Stimulated activated effector memory CD8-positive, alpha-beta T cell treated with anti-CD3 and anti-CD28 coated beads, Interleukin-12 subunit alpha, Interleukin-12 subunit beta, amount 100 ng/mL, for 72 hours (primary cell): ENCODE results near the gene DYSF.

Experiments used
- ATAC-seq: fragments of 150-1000 bp; cut with Tn5 transposase; 2 replicates; pipeline ENCODE4 v1.10.0; 2021
- DNase-seq, 2 donors: peaks; one replicate each; pipeline ENCODE4 v3.0.0; 2021 to 2022; ENCODE audit warnings: low spot score in 2 of 2
- H3K27ac Mint-ChIP-seq: one replicate; pipeline ENCODE4 v1.8.0; 2022; ENCODE audit warnings: mild to moderate bottlenecking, mixed read lengths
- H3K36me3 Mint-ChIP-seq: one replicate; pipeline ENCODE4 v1.8.0; 2022; ENCODE audit warnings: mild to moderate bottlenecking, mixed read lengths
- H3K4me1 Mint-ChIP-seq: one replicate; pipeline ENCODE4 v1.8.0; 2022; ENCODE audit warnings: mixed read lengths
- H3K4me3 Mint-ChIP-seq: one replicate; pipeline ENCODE4 v1.8.0; 2022; ENCODE audit warnings: mild to moderate bottlenecking, mixed read lengths
- H3K9me3 Mint-ChIP-seq: one replicate; pipeline ENCODE4 v1.8.0; 2022; ENCODE audit warnings: mixed read lengths

The DYSF gene

DNA sequence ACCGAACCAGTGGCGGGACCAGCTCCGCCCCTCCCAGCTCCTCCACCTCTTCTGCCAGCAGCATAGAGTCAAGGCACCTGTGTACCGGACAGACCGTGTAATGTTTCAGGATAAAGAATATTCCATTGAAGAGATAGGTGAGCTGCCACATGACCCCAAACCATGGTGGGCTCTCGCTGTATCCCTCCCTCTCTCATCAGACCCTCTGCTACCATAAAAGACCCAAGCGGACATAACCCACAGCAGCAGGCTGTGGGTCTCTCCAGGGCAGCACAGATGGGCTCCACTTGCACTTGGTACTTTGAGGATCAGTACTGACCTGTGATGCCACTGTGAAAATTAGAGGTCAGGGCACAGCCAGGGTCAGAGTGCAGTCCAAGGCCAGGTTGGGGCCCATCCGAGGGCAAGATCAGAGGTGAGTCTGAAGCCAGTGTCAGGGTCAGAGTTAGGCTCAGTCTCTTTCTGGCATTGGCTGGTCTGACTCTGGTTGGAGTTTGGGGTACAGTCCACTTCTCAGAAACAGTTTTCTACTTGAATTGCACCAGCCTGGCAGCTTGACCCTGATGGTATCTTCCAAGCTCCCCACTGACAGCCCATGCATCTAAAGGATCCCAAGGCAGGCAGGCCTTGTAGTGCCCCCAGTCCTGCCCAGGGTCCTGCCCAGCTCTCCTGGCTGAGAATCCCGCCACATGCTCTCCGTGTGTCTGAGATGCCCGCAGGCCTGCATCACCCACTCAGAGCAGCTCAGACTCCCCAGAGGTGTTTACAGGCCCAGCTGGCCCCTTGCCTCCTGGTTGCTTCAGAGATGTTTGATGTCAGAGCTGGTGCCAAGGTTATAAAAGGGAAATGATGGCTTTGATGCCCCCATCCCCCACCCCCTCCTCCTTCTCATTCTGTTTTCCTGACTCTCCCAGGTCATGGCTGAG, 212.1 kb downstream of the DYSF start:
- ATAC-seq (no peak), DNase-seq (peak in 1 of 2 donors; percentile 29)
- no peaks in the 10 kb centered on the region for H3K36me3 Mint-ChIP-seq
- H3K4me1 Mint-ChIP-seq, result no peaks in the 10 kb centered on the region
- H3K9me3 Mint-ChIP-seq, result no peaks in the 10 kb centered on the region
- no peak overlapping the region for H3K27ac Mint-ChIP-seq
- no peak overlapping the region for H3K4me3 Mint-ChIP-seq

DNA sequence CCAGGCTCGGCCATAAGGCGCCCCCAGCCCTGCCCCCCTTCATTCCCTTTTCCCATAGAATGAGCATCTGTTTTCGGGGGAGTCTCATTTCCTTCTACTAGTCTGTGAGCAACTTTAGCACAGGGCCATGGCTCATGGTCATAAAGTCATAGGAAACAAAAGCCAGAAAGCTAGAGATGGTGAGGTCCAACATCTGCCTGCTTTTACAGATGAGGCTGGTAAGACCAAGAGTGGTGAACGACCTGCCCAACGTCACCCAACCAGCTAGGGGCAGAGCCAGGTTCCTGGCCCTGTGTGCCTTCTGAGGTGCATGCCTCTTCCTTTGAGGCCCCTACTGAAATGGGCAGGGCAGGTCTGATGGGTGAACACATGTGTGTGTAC, 212.7 kb downstream of the DYSF start:
- ATAC-seq, result no peak
- Mint-ChIP-seq H3K4me1 (no peaks in the 10 kb centered on the region), H3K36me3 (no peaks in the 10 kb centered on the region)

DNA sequence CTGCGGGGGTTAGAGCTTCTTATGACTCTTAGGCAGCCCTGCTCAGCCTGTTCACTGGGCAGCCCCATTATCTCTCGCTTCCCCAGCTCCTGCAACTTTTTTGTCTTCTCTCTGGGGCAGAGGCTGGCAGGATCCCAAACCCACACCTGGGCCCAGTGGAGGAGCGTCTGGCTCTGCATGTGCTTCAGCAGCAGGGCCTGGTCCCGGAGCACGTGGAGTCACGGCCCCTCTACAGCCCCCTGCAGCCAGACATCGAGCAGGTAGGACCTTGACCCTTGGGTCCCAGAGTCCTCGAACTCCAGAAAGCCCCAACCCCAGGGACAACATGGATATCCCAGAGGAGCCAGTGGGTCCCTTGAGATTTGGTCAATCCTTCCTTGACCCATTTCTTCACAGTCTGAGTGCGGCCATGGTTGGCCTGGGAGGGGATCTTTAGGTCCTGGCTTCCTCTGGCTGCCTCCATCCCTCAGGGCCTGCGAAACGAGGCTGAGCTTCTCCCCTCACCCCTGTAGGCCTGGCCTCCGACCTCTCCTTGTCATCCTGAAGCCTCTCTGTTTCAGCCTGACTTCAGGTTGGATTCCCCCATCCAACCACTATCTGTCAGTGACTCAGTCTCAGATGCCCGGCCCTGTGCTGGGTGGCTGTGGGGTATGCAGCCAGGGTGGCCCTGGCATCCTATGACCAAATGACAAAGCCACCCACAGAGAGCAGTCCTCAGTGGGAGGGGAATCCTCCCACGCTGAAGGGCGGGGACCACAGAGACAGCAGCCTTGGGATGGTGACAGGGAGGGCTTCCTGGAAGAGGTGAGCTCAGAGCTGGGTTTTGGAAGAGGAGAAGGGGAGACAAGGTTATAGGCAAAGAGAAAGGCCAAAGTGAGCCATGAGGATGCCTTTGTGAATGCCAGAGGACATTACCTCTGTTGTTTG, 214.2 kb downstream of the DYSF start:
- no peak for DNase-seq
- no peaks in the 10 kb centered on the region for H3K9me3 Mint-ChIP-seq
- H3K27ac Mint-ChIP-seq, result no peak overlapping the region
- no peak overlapping the region for H3K4me3 Mint-ChIP-seq
- ATAC-seq, result no peak
- peaks cover 6% of the 10 kb centered on the region for H3K4me1 Mint-ChIP-seq
- no peaks in the 10 kb centered on the region for H3K36me3 Mint-ChIP-seq

More for the DNA sequence above, 212.7 kb downstream of the DYSF start:
- Mint-ChIP-seq H3K27ac (no peak overlapping the region), H3K4me3 (no peak overlapping the region), H3K9me3 (no peaks in the 10 kb centered on the region)
- DNase-seq, result no peak

DNA sequence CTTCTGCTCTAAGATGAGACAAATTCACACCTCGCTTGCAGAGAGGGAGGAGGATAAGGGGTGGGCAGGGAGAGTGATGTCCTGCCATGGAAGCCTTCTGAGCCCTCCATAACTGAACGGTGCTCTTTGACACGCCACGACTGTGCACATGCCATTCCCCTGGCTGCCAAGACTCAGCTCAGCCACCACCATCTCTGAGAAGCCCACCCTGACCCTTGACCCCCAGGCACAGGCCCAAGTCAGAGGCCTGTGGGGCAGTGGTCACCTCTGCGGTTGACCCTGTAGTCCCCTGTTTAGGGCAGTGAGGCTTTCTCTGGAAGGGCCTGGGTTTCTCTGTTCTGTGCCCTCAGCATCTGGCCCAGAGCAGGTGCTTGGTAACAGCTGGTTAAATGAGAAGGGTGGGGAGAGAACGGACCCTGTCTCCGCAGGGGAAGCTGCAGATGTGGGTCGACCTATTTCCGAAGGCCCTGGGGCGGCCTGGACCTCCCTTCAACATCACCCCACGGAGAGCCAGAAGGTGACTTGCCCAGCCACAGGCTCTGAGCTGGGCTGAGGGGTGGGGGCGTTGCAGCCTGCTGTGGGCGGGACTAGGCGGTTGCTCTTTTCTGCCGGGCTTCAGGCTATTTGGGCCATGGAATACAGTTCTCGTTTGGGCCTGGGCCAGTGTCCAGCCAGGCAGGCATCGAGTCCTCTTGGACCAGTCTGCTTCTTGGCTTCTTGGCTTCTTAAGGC, 215.1 kb downstream of the DYSF start:
- H3K4me1 Mint-ChIP-seq, result peaks cover 6% of the 10 kb centered on the region
- ATAC-seq (no peak), DNase-seq (peak in 1 of 2 donors; percentile 29)
- no peak overlapping the region for H3K27ac Mint-ChIP-seq
- H3K9me3 Mint-ChIP-seq, result no peaks in the 10 kb centered on the region
- H3K36me3 Mint-ChIP-seq, result no peaks in the 10 kb centered on the region
- no peak overlapping the region for H3K4me3 Mint-ChIP-seq

DNA sequence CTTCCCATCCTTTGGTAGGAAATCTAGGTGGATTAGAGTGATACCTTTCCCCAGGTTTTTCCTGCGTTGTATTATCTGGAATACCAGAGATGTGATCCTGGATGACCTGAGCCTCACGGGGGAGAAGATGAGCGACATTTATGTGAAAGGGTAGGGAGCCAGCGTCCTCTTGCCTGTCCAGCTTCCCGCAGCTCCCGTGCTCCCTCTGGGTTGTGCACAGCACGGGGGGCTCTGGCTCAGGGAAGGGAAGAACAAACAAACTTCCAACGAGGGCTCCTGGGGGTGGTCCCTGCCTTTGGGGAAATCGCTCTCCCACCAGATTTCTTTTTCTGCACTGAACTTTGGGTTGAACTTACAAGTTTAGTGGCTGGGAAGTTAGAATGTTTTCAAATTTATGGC, 215.7 kb downstream of the DYSF start:
- DNase-seq, result peak in 1 of 2 donors; percentile 17
- no peak overlapping the region for H3K27ac Mint-ChIP-seq
- H3K4me3 Mint-ChIP-seq, result no peak overlapping the region
- no peaks in the 10 kb centered on the region for H3K36me3 Mint-ChIP-seq
- no peak for ATAC-seq
- H3K9me3 Mint-ChIP-seq, result no peaks in the 10 kb centered on the region
- H3K4me1 Mint-ChIP-seq, result peaks cover 6% of the 10 kb centered on the region

DNA sequence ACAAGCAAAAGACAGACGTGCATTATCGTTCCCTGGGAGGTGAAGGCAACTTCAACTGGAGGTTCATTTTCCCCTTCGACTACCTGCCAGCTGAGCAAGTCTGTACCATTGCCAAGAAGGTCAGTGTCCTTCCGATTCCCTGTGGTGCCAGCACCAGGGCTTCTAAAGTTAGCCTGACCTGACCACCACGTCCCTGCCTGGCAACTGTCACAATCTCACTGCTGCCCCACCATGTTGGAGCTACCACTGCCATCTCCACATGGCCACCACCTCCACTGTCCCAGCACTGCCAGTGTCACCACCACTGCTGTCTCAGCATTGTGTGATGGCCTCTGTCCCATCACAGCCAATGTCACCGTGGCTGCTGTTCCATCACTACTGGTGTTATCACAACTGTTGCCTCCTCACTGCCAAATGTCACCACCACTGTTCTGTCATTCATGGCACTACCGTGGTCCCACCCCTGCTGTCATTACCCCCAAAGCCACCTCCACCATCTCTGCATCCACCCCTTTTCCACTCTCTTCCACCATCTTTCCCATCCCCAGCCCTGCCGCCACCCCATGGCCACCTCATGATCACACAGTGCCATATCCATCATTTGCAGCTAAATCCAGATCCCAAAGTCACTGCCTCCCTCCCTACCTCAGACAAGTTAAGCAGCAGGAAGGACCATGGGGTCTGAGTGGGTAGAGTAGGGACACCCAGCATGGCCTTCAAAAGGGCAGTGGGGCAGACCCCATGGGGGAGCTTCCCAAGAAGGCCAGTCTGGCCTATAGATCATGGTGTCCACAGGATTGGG, 216.5 kb downstream of the DYSF start:
- DNase-seq, result no peak
- H3K27ac Mint-ChIP-seq, result no peak overlapping the region
- H3K4me1 Mint-ChIP-seq, result peaks cover 6% of the 10 kb centered on the region
- no peak overlapping the region for H3K4me3 Mint-ChIP-seq
- H3K9me3 Mint-ChIP-seq, result no peaks in the 10 kb centered on the region
- H3K36me3 Mint-ChIP-seq, result no peaks in the 10 kb centered on the region
- ATAC-seq, result no peak

DNA sequence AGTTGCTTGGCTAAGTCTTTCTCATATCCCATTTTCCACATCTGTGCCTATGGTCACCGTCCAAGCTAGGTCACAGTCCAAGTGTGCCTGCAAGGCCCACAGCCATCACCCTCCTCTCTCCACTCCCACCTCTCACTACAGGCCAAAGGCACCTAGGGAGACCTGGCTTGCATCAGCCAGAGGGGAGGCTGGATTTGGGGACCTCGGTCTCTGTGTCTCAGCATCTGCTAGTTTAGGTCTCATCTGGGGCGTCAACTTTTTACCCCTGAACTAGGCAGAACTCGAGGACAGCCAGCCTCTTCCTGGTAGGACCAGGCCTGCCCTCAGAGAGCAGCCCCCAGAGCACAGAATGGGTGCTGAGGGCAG, 217.1 kb downstream of the DYSF start:
- Mint-ChIP-seq H3K36me3 (no peaks in the 10 kb centered on the region), H3K4me3 (no peak overlapping the region), H3K9me3 (no peaks in the 10 kb centered on the region), H3K4me1 (peaks cover 6% of the 10 kb centered on the region), H3K27ac (no peak overlapping the region)
- DNase-seq (no peak), ATAC-seq (no peak)

DNA sequence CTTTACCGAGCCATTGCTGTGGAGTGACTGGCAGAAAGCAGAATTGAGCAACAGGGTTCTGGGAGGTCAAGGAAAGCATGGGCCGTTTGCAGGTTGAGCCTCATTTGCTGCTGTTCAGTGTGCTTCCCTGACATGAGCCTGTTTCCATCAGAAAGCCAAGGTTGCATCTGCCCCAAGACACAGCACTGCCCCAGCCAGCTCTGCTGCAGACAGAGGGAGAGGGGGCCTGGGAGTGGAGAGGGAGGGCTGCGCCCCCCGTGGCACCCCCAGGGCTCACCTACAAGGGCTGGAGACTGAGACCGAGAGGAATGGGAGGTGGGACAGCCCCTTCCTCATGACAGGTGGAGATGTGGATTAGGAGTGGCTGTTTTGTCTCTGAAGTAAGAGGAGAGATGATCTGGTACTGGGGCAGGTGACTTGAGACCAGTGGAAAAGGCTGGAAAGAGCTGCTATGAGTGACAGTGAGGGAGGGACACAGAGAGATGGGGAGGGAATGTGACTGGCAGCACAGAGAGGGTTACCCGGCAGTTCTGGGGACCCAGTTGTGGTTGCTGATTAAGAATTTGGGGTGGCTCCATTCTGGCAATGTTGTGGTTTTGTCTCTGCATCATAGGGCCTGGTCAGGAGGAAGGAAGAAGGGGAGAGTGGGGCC, 218.0 kb downstream of the DYSF start:
- DNase-seq (no peak), ATAC-seq (no peak)
- Mint-ChIP-seq H3K36me3 (no peaks in the 10 kb centered on the region), H3K9me3 (no peaks in the 10 kb centered on the region), H3K4me3 (no peak overlapping the region), H3K4me1 (peaks cover 6% of the 10 kb centered on the region), H3K27ac (no peak overlapping the region)

DNA sequence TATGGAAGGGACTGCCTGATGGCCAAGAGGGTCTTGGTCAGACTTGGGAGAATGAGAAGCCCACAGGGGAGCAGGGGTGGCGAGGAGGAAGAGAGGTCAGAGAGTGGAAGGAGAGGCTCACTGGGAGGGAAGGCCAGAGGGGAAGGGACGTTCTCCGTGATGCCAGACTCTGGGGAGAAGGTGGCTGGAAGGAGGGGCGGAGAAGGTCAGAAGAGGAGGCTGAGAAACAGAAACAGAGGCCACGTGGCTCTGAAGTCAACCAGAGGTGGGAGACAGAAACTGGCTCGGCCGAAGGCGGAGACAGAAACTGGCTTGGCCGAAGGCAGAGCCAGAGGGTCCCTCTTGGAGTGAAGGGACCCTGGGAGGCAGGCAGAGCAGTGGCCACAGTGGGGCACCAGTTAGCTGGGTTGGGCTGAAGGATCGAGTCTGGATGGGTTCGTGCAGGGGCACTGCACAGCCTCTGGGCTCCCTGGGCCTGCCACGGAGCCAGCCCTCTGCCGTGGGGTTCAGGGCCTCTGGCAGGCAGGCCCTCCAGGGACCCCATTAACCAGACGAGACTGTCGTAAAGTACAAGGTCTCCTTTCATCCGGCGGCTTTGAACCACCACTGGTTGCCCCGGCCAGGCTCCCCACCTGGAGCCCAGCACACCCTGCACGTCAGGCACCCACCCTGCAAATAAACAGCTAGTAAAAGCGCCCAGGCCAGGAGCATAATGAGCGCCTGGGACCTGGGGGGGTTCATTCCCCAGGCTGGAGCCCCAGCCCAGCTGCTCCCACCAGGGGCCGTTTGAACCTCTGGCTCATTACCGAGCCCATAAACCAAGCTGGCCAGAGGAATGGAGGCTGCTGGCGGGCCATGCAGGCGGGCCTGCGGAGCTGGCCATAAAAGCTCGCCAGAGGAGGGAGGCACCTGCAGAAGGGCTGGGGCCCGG, 218.8 kb downstream of the DYSF start:
- DNase-seq, result no peak
- peak; percentile 4 for ATAC-seq
- Mint-ChIP-seq H3K36me3 (no peaks in the 10 kb centered on the region), H3K4me3 (no peak overlapping the region), H3K9me3 (no peaks in the 10 kb centered on the region), H3K27ac (no peak overlapping the region), H3K4me1 (peaks cover 6% of the 10 kb centered on the region)

DNA sequence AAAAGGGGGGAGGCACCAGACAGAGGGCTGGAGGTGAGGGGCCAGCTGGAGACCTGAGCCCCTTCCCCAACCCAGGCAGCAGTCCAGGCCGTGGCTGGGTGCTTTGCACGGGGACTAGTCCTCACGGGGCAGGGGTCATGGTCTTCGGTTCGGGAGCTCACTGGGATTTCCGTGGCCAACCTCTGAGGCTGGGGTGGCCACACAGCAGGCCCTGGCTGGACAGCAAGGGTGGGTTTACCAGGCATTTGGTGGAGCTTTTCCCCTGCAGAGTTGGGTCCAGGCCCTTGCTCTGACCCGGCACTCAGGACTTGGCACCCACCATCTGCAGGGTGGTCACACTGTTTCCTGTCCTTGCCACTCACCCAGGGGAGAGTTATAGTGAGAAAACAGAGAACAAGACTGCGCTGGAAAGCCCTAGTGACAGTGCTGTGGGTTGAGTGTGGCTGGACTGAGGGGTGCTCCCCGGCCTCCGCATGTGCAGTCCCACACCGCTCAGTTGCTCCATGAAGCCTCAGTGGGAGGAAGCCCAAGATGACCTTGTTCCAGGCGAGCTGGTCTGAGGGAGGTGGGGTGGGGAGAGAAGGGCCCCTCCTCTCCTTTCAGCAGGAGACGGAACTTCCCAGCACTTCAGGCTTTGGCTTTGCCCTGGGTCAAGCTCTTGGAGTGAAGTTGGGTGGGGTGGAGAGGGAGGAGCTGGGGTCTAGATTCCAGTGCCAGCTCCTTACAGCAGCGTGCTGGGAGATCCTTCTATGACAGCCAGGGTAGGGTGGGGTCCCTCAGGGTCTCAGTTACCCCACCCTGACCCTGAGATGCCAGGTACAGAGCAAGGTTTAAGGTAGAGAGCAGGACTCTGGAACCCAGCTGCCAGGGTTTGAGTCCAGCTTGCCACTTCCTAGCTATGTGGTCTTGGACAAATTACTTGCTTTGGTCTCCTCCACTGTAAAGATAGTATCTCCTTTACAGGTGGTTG, 219.8 kb downstream of the DYSF start:
- ATAC-seq, result peak; percentile 4
- no peaks in the 10 kb centered on the region for H3K36me3 Mint-ChIP-seq

DNA sequence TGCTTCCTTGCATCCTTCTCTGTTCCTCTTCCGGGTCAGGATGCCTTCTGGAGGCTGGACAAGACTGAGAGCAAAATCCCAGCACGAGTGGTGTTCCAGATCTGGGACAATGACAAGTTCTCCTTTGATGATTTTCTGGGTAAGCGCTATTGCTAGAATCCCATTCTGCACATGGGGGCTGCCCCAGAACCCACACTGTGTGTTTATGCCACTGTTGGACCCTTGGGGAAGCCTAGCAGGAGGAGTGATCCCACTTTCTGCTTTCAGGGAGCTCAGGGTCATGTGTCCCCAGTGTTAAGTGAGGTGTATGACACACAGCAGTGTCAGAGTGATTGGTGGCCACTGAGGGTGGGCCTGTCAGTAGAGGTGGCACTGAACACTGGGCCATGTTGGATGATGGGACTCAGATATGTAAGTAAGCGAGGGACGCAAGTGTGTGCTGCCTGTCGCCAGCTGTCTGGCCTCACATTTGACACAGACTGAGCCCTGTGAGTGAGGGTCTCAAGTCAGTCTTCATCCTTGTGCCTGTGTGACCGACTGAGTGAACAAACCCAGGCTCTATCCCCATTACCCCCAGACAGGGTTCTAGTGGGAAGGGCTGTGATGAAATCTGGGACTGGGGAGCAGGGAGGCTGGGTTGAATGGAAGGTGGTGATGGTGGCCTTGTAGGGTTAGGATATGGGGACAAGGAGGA, 220.9 kb downstream of the DYSF start:
- no peak for DNase-seq
- H3K4me1 Mint-ChIP-seq, result peaks cover 6% of the 10 kb centered on the region
- ATAC-seq, result no peak
- no peak overlapping the region for H3K4me3 Mint-ChIP-seq
- H3K36me3 Mint-ChIP-seq, result no peaks in the 10 kb centered on the region
- H3K27ac Mint-ChIP-seq, result no peak overlapping the region
- no peaks in the 10 kb centered on the region for H3K9me3 Mint-ChIP-seq

More for the DNA sequence above, 219.8 kb downstream of the DYSF start:
- Mint-ChIP-seq H3K4me3 (no peak overlapping the region), H3K9me3 (no peaks in the 10 kb centered on the region), H3K27ac (no peak overlapping the region), H3K4me1 (peaks cover 6% of the 10 kb centered on the region)
- DNase-seq, result no peak

DNA sequence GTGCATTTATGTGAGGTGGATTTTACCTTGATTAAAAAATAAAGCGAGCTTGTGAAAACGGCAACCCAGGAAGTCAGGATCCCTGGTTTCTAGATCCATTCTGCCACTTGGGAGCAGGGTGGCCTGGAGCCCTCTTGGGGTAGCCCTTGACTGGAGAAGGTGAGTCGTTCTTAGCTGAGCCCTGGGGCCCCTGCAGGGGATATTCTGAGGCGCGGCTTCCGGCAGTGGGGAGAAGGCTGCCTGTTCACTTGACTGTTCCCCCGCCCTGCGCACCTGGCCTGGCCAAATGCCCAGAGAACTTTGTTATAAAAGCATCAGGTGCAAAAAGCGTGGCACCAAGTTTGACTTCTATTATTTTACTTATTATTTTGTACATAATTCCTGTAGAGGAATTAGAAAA, 221.9 kb downstream of the DYSF start:
- H3K9me3 Mint-ChIP-seq, result no peaks in the 10 kb centered on the region
- ATAC-seq, result no peak
- H3K4me3 Mint-ChIP-seq, result no peak overlapping the region
- H3K27ac Mint-ChIP-seq, result no peak overlapping the region
- DNase-seq, result no peak
- H3K4me1 Mint-ChIP-seq, result peaks cover 6% of the 10 kb centered on the region
- no peaks in the 10 kb centered on the region for H3K36me3 Mint-ChIP-seq
